ENCODE measurements around the gene THSD8.

The THSD8 gene

GRCh38 chr19:12794196-12794941 lies 7.5 kb upstream of the THSD8 start:
- no CpG with 5 or more reads among the region's 7 CpGs for WGBS, 2 donors (ENCODE audit: extremely low coverage in 2 of 2, insufficient read length in 2 of 2, insufficient replicate concordance in 1 of 2)
- no peak overlapping the region for H2BK120ac ChIP-seq (ENCODE audit: low read depth, low read length)
- peak overlapping the region; percentile 55 for H2BK5ac ChIP-seq (ENCODE audit: low read length)
- peak overlapping the region; percentile 60 to 73 for H3K4me3 ChIP-seq (ENCODE audit: low read length in 2 of 2)
- DNase-seq (ENCODE audit: low spot score), result no peak
- H3K27me3 ChIP-seq (ENCODE audit: control insufficient read depth in 3 of 3, insufficient read depth in 3 of 3, low read depth in 1 of 3, low read length in 3 of 3), result peaks cover 0 to 31% (median 3%) of the 10 kb centered on the region in 3 experiments
- no peak overlapping the region for H4K91ac ChIP-seq (ENCODE audit: low read depth, low read length, poor library complexity)
- peaks cover 14 to 30% of the 10 kb centered on the region in 2 donors for H3K4me1 ChIP-seq (ENCODE audit: control insufficient read depth in 2 of 2, insufficient read depth in 1 of 2, low read depth in 1 of 2, low read length in 2 of 2)
- H3K36me3 ChIP-seq (replicated peaks in 1 of 2; ENCODE audit: control insufficient read depth in 2 of 2, insufficient read depth in 2 of 2, low read length in 2 of 2), result peaks cover 2 to 18% of the 10 kb centered on the region in 2 donors
- peak overlapping the region; percentile 70 for H3K18ac ChIP-seq (ENCODE audit: low read length)
- peak overlapping the region; percentile 73 for H3K9ac ChIP-seq (ENCODE audit: low read depth, low read length, poor library complexity)
- H2BK12ac ChIP-seq (ENCODE audit: low read length), result no peak overlapping the region
- no peak overlapping the region for H3K14ac ChIP-seq (ENCODE audit: low read length)
- H3K9me3 ChIP-seq (replicated peaks in 1 of 2; ENCODE audit: control insufficient read depth in 2 of 2, insufficient read depth in 1 of 2, low read depth in 1 of 2, low read length in 2 of 2), result no peaks in the 10 kb centered on the region
- H3K4me2 ChIP-seq (ENCODE audit: insufficient read depth, low read length, poor library complexity, severe bottlenecking), result peak overlapping the region; percentile 99
- H2BK15ac ChIP-seq (ENCODE audit: low read length), result no peak overlapping the region
- peak overlapping the region; percentile 30 for H3K4ac ChIP-seq (ENCODE audit: low read length)
- peak overlapping the region; percentile 29 for H2AK5ac ChIP-seq (ENCODE audit: low read depth, low read length)
- peak overlapping the region; percentile 88 for H2AFZ ChIP-seq (ENCODE audit: low read length)
- peaks cover 4% of the 10 kb centered on the region for H3K79me1 ChIP-seq (ENCODE audit: low read depth, low read length)
- H3K23ac ChIP-seq (ENCODE audit: low read depth, low read length, poor library complexity), result peak overlapping the region; percentile 90
- H4K8ac ChIP-seq (ENCODE audit: low read depth, low read length), result no peak overlapping the region
- no peak overlapping the region for H3K27ac ChIP-seq (replicated peaks; ENCODE audit: low read length)

DNA sequence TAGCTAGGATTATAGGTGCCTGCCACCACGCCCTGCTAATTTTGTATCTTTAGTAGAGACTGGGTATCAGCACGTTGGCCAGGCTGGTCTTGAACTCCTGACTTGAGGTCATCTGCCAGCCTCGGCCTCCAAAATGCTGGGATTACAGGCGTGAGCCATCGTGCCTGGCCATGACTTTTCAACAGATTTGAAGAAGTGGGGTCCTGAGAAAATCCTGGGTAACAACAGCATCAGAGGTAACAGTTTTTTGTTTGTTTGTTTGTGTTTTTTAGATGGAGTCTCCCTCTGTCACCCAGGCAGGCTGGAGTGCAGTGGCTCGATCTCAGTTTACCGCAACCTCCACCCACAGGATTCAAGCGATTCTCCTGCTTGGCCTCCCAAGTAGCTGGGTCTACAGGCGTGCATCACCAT lies 6.9 kb upstream of the THSD8 start:
- Histone ChIP-seq H2BK120ac (ENCODE audit: low read depth, low read length) (no peak overlapping the region), H3K79me1 (ENCODE audit: low read depth, low read length) (peaks cover 4% of the 10 kb centered on the region), H3K4me3 (ENCODE audit: low read length in 2 of 2) (no peak overlapping the region), H2AK5ac (ENCODE audit: low read depth, low read length) (no peak overlapping the region), H2BK12ac (ENCODE audit: low read length) (no peak overlapping the region), H3K18ac (ENCODE audit: low read length) (no peak overlapping the region), H3K23ac (ENCODE audit: low read depth, low read length, poor library complexity) (no peak overlapping the region), H3K4ac (ENCODE audit: low read length) (no peak overlapping the region), H3K27me3 (ENCODE audit: control insufficient read depth in 3 of 3, insufficient read depth in 3 of 3, low read depth in 1 of 3, low read length in 3 of 3) (peaks cover 0 to 31% (median 3%) of the 10 kb centered on the region in 3 experiments), H3K4me1 (ENCODE audit: control insufficient read depth in 2 of 2, insufficient read depth in 1 of 2, low read depth in 1 of 2, low read length in 2 of 2) (peaks cover 13 to 30% of the 10 kb centered on the region in 2 donors), H3K27ac (replicated peaks; ENCODE audit: low read length) (no peak overlapping the region), H2AFZ (ENCODE audit: low read length) (no peak overlapping the region), H3K4me2 (ENCODE audit: insufficient read depth, low read length, poor library complexity, severe bottlenecking) (no peak overlapping the region), H4K8ac (ENCODE audit: low read depth, low read length) (no peak overlapping the region), H3K9ac (ENCODE audit: low read depth, low read length, poor library complexity) (no peak overlapping the region), H2BK5ac (ENCODE audit: low read length) (no peak overlapping the region), H3K14ac (ENCODE audit: low read length) (no peak overlapping the region), H2BK15ac (ENCODE audit: low read length) (no peak overlapping the region), H3K36me3 (replicated peaks in 1 of 2; ENCODE audit: control insufficient read depth in 2 of 2, insufficient read depth in 2 of 2, low read length in 2 of 2) (peaks cover 7 to 24% of the 10 kb centered on the region in 2 donors), H3K9me3 (replicated peaks in 1 of 2; ENCODE audit: control insufficient read depth in 2 of 2, insufficient read depth in 1 of 2, low read depth in 1 of 2, low read length in 2 of 2) (no peaks in the 10 kb centered on the region), H4K91ac (ENCODE audit: low read depth, low read length, poor library complexity) (no peak overlapping the region)
- no CpG with 5 or more reads among the region's 9 CpGs for WGBS, 2 donors (ENCODE audit: extremely low coverage in 2 of 2, insufficient read length in 2 of 2, insufficient replicate concordance in 1 of 2)
- DNase-seq (ENCODE audit: low spot score), result no peak

- no CpG with 5 or more reads among the region's 18 CpGs for WGBS, 2 donors (ENCODE audit: extremely low coverage in 2 of 2, insufficient read length in 2 of 2, insufficient replicate concordance in 1 of 2)
- Histone ChIP-seq H2AFZ (ENCODE audit: low read length) (no peak overlapping the region), H3K14ac (ENCODE audit: low read length) (no peak overlapping the region), H3K9ac (ENCODE audit: low read depth, low read length, poor library complexity) (no peak overlapping the region), H3K4me3 (ENCODE audit: low read length in 2 of 2) (no peak overlapping the region), H3K9me3 (replicated peaks in 1 of 2; ENCODE audit: control insufficient read depth in 2 of 2, insufficient read depth in 1 of 2, low read depth in 1 of 2, low read length in 2 of 2) (no peaks in the 10 kb centered on the region), H2BK12ac (ENCODE audit: low read length) (no peak overlapping the region), H3K4me1 (ENCODE audit: control insufficient read depth in 2 of 2, insufficient read depth in 1 of 2, low read depth in 1 of 2, low read length in 2 of 2) (peaks cover 10 to 20% of the 10 kb centered on the region in 2 donors), H3K18ac (ENCODE audit: low read length) (no peak overlapping the region), H3K4ac (ENCODE audit: low read length) (no peak overlapping the region), H3K79me1 (ENCODE audit: low read depth, low read length) (peaks cover 12% of the 10 kb centered on the region), H3K23ac (ENCODE audit: low read depth, low read length, poor library complexity) (no peak overlapping the region), H4K8ac (ENCODE audit: low read depth, low read length) (no peak overlapping the region), H2BK120ac (ENCODE audit: low read depth, low read length) (no peak overlapping the region), H2BK5ac (ENCODE audit: low read length) (no peak overlapping the region), H3K36me3 (replicated peaks in 1 of 2; ENCODE audit: control insufficient read depth in 2 of 2, insufficient read depth in 2 of 2, low read length in 2 of 2) (peaks cover 12 to 33% of the 10 kb centered on the region in 2 donors), H2BK15ac (ENCODE audit: low read length) (no peak overlapping the region), H4K91ac (ENCODE audit: low read depth, low read length, poor library complexity) (no peak overlapping the region), H3K27ac (replicated peaks; ENCODE audit: low read length) (no peak overlapping the region), H3K27me3 (ENCODE audit: control insufficient read depth in 3 of 3, insufficient read depth in 3 of 3, low read depth in 1 of 3, low read length in 3 of 3) (peaks cover 0 to 22% (median 3%) of the 10 kb centered on the region in 3 experiments), H3K4me2 (ENCODE audit: insufficient read depth, low read length, poor library complexity, severe bottlenecking) (no peak overlapping the region), H2AK5ac (ENCODE audit: low read depth, low read length) (no peak overlapping the region)
- DNase-seq (ENCODE audit: low spot score), result peak; percentile 86
Measured at GRCh38 chr19:12796146-12797071, 5.5 kb upstream of the THSD8 start.

DNA sequence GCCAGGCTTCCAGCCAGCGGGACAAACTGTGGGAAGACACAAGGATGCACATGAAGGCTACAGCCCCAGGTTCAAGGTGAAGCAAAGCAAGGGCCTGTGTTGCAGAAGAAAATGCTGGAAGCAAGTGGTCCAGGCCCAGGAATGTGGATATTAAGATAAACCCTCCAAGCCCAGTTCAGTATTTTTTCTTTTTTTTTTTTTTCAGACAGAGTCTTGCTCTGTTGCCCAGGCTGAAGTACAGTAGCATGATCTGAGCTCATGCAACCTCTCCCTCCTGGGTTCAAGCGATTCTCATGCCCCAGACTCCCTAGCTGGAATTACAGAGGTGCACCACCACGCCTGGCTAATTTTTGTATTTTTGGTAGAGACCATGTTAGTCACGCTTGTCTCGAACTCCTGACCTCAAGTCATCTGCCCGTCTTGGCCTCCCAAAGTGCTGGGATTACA lies 4.7 kb upstream of the THSD8 start:
- no peak overlapping the region for H2AFZ ChIP-seq (ENCODE audit: low read length)
- H3K27ac ChIP-seq (replicated peaks; ENCODE audit: low read length), result no peak overlapping the region
- H3K36me3 ChIP-seq (replicated peaks in 1 of 2; ENCODE audit: control insufficient read depth in 2 of 2, insufficient read depth in 2 of 2, low read length in 2 of 2), result peaks cover 12 to 33% of the 10 kb centered on the region in 2 donors
- no peak for DNase-seq (ENCODE audit: low spot score)
- peaks cover 10 to 19% of the 10 kb centered on the region in 2 donors for H3K4me1 ChIP-seq (ENCODE audit: control insufficient read depth in 2 of 2, insufficient read depth in 1 of 2, low read depth in 1 of 2, low read length in 2 of 2)
- no peak overlapping the region for H3K4me3 ChIP-seq (ENCODE audit: low read length in 2 of 2)
- H3K9me3 ChIP-seq (replicated peaks in 1 of 2; ENCODE audit: control insufficient read depth in 2 of 2, insufficient read depth in 1 of 2, low read depth in 1 of 2, low read length in 2 of 2), result no peaks in the 10 kb centered on the region
- H3K18ac ChIP-seq (ENCODE audit: low read length), result no peak overlapping the region
- H2BK5ac ChIP-seq (ENCODE audit: low read length), result no peak overlapping the region
- H2BK12ac ChIP-seq (ENCODE audit: low read length), result no peak overlapping the region
- no peak overlapping the region for H3K23ac ChIP-seq (ENCODE audit: low read depth, low read length, poor library complexity)
- H3K27me3 ChIP-seq (ENCODE audit: control insufficient read depth in 3 of 3, insufficient read depth in 3 of 3, low read depth in 1 of 3, low read length in 3 of 3), result peaks cover 0 to 14% (median 3%) of the 10 kb centered on the region in 3 experiments
- H4K91ac ChIP-seq (ENCODE audit: low read depth, low read length, poor library complexity), result no peak overlapping the region
- H3K9ac ChIP-seq (ENCODE audit: low read depth, low read length, poor library complexity), result no peak overlapping the region
- no peak overlapping the region for H3K14ac ChIP-seq (ENCODE audit: low read length)
- no peak overlapping the region for H3K4ac ChIP-seq (ENCODE audit: low read length)
- H2BK15ac ChIP-seq (ENCODE audit: low read length), result no peak overlapping the region
- no peak overlapping the region for H4K8ac ChIP-seq (ENCODE audit: low read depth, low read length)
- no CpG with 5 or more reads among the region's 6 CpGs for WGBS, 2 donors (ENCODE audit: extremely low coverage in 2 of 2, insufficient read length in 2 of 2, insufficient replicate concordance in 1 of 2)
- H3K4me2 ChIP-seq (ENCODE audit: insufficient read depth, low read length, poor library complexity, severe bottlenecking), result no peak overlapping the region
- H2AK5ac ChIP-seq (ENCODE audit: low read depth, low read length), result no peak overlapping the region
- H3K79me1 ChIP-seq (ENCODE audit: low read depth, low read length), result peaks cover 13% of the 10 kb centered on the region
- no peak overlapping the region for H2BK120ac ChIP-seq (ENCODE audit: low read depth, low read length)

Measured in neuronal stem cell (in vitro differentiated cells).